Fibroblast of skin of right quadriceps (primary cell): Measurements from ENCODE around the gene RNF38.
A peak's percentile ranks its signal among the peaks of the same experiment; 100 is the strongest.
"Not testable (repeated sequence)": the region's sequence is repeated elsewhere in the genome, so short reads cannot be mapped to it uniquely, and the experiment has no call there.

Experiments
- DNase-seq: peaks from one replicate; pipeline ENCODE4 v3.0.0-alpha.2; 2013

RNF38 gene

GRCh38 chr9:36402536-36402935, 2.5 kb upstream of the RNF38 start:
- peak; percentile 15 for DNase-seq

GRCh38 chr9:36401897-36402480, 1.9 kb upstream of the RNF38 start:
- no peak for DNase-seq

GRCh38 chr9:36401164-36401740, 1.2 kb upstream of the RNF38 start:
- DNase-seq: peak; percentile 79

GRCh38 chr9:36400332-36401163, 479 bp upstream of the RNF38 start:
- DNase-seq: peak; percentile 84

- DNase-seq: peak; percentile 66
These were observed 1.3 kb downstream of the RNF38 start for GRCh38 chr9:36398745-36399144.

- DNase-seq: peak; percentile 24
These were observed 3.1 kb downstream of the RNF38 start for GRCh38 chr9:36396985-36397384.

- no peak for DNase-seq
These were observed 7.6 kb downstream of the RNF38 start for GRCh38 chr9:36392489-36392888.

- no peak for DNase-seq
These were observed 10.5 kb downstream of the RNF38 start for GRCh38 chr9:36389590-36389989.

- DNase-seq: not testable (repeated sequence)
These were observed 13.6 kb downstream of the RNF38 start for GRCh38 chr9:36386396-36386965.

- DNase-seq: peak; percentile 10
These were observed 17.6 kb downstream of the RNF38 start for GRCh38 chr9:36382484-36382883.

GRCh38 chr9:36364577-36364976, 35.5 kb downstream of the RNF38 start:
- DNase-seq: no peak

GRCh38 chr9:36363448-36363847, 36.6 kb downstream of the RNF38 start:
- no peak for DNase-seq

- no peak for DNase-seq
These were observed 41.6 kb downstream of the RNF38 start for GRCh38 chr9:36358486-36358885.

- no peak for DNase-seq
These were observed 42.4 kb downstream of the RNF38 start for GRCh38 chr9:36357639-36358038.

- no peak for DNase-seq
These were observed 53.5 kb downstream of the RNF38 start for GRCh38 chr9:36346569-36346968.

- DNase-seq: no peak
These were observed 54.8 kb downstream of the RNF38 start for GRCh38 chr9:36345103-36345846.

GRCh38 chr9:36341936-36342577, 58.0 kb downstream of the RNF38 start:
- no peak for DNase-seq

GRCh38 chr9:36337865-36338264, 62.2 kb downstream of the RNF38 start:
- DNase-seq: no peak

GRCh38 chr9:36337002-36337401, 63.1 kb downstream of the RNF38 start:
- no peak for DNase-seq

- DNase-seq: no peak
These were observed 63.8 kb downstream of the RNF38 start for GRCh38 chr9:36336131-36336907.

- peak; percentile 17 for DNase-seq
These were observed 68.1 kb downstream of the RNF38 start for GRCh38 chr9:36332006-36332405.
